Keratinocyte (primary cell): Measurements from ENCODE around the gene MAOB. TPM values are rescaled to one million over a fixed set of nuclear protein-coding genes. Genes with fewer than 3 reads are reported as not detected.

Experiments used
- DNase-seq: peaks from one replicate; pipeline ENCODE4 v3.0.0-alpha.2; 2011; ENCODE audit warnings: low read depth, missing footprints, low spot score
- FAIRE-seq: peaks from 2 replicates; lab custom pipeline; 2011; peaks lifted over from hg19 to GRCh38; lab: Jason Lieb, UNC
- H2AFZ ChIP-seq: 2 replicates; pipeline ENCODE4 v1.6.0; 2012; ENCODE audit warnings: low read length, control low read depth, inconsistent platforms; ENCODE audit not compliant: control insufficient read depth
- H3K27ac ChIP-seq: 2 replicates; pipeline ENCODE4 v1.5.1; 2011; ENCODE audit warnings: low read length; ENCODE audit not compliant: control insufficient read depth, insufficient read depth
- H3K27me3 ChIP-seq: 3 replicates; pipeline ENCODE4 v1.6.0; 2011; ENCODE audit warnings: low read length; ENCODE audit not compliant: control insufficient read depth, insufficient read depth; ENCODE audit errors: extremely low read depth
- H3K36me3 ChIP-seq, 2 experiments: 2 replicates in 1 of 2; 3 replicates in 1 of 2; pipeline ENCODE4 v1.5.1; 2011; ENCODE audit warnings: low read length in 2 of 2, mild to moderate bottlenecking in 1 of 2; ENCODE audit not compliant: control insufficient read depth in 2 of 2, insufficient read depth in 2 of 2; ENCODE audit errors: extremely low read depth in 1 of 2
- H3K4me1 ChIP-seq: 3 replicates; pipeline ENCODE4 v1.5.1; 2011; ENCODE audit warnings: low read length; ENCODE audit not compliant: control insufficient read depth, insufficient read depth; ENCODE audit errors: extremely low read depth
- H3K4me2 ChIP-seq: 3 replicates; pipeline ENCODE4 v1.6.0; 2011; ENCODE audit warnings: low read depth, low read length; ENCODE audit not compliant: control insufficient read depth, insufficient read depth; ENCODE audit errors: extremely low read depth
- H3K4me3 ChIP-seq, 3 experiments: fragments of 200-600 bp in 1 of 3; sonication (generic) in 1 of 3; 2 replicates in 2 of 3; 3 replicates in 1 of 3; pipeline ENCODE4 v1.5.1; 2011 to 2016; ENCODE audit warnings: low read length in 3 of 3, mild to moderate bottlenecking in 3 of 3, control low read depth in 2 of 3, inconsistent platforms in 1 of 3, low read depth in 1 of 3, mixed read lengths in 1 of 3, mixed run types in 1 of 3, moderate library complexity in 1 of 3; ENCODE audit not compliant: control insufficient read depth in 2 of 3, insufficient read depth in 2 of 3; ENCODE audit errors: extremely low read depth in 1 of 3
- H3K79me2 ChIP-seq: 2 replicates; pipeline ENCODE4 v1.6.0; 2012; ENCODE audit warnings: low read length; ENCODE audit not compliant: control insufficient read depth, insufficient read depth
- H3K9ac ChIP-seq: 3 replicates; pipeline ENCODE4 v1.6.0; 2011; ENCODE audit warnings: low read length; ENCODE audit not compliant: control insufficient read depth, insufficient read depth; ENCODE audit errors: extremely low read depth
- H3K9me1 ChIP-seq: 3 replicates; pipeline ENCODE4 v1.6.0; 2011; ENCODE audit warnings: low read length; ENCODE audit not compliant: control insufficient read depth, insufficient read depth; ENCODE audit errors: extremely low read depth
- H3K9me3 ChIP-seq: 2 replicates; pipeline ENCODE4 v1.5.1; 2012; ENCODE audit warnings: low read depth, low read length; ENCODE audit not compliant: control insufficient read depth
- H4K20me1 ChIP-seq: 3 replicates; pipeline ENCODE4 v1.6.0; 2011; ENCODE audit warnings: low read length; ENCODE audit not compliant: control insufficient read depth, insufficient read depth; ENCODE audit errors: extremely low read depth
- EZH2 ChIP-seq: IDR thresholded peaks from one replicate; pipeline ENCODE4 v1.6.1; 2012; ENCODE audit warnings: inconsistent platforms, mild to moderate bottlenecking, low read length, moderate library complexity
- dilution Hi-C: fragments of 300-500 bp; cut with MboI; formaldehyde crosslinking; loops from one replicate; pipeline ENCODE4 v1.7.0; 2020; ENCODE audit warnings: low sequenced_read_pairs; ENCODE audit not compliant: extremely low pct_ligation_motif_present
- polyA plus RNA-seq, 5 experiments: library from polyadenylated mRNA; depleted of rRNA in 3 of 5; stranded (reverse) in 3 of 5; stranded (forward) in 1 of 5; unstranded in 1 of 5; fragments of >200 nt; gene quantifications; 1 replicate in 1 of 5; 2 replicates in 3 of 5; 3 replicates in 1 of 5; pipeline versions ENCODE4 v1.2.1 to v1.2.3, GENCODE V29; 2011 to 2012; ENCODE audit warnings: missing spikeins in 2 of 5, low read depth in 1 of 5, low replicate concordance in 1 of 5
- TF ChIP-seq, protein P1 (sequence below), 3 experiments: IDR thresholded peaks in 1 of 3; conservative IDR thresholded peaks in 1 of 3; optimal IDR thresholded peaks in 1 of 3; 2 replicates in 2 of 3; 3 replicates in 1 of 3; pipeline versions ENCODE3 to v1.5.1; 2011; ENCODE audit warnings: low read length in 3 of 3, mild to moderate bottlenecking in 3 of 3, moderate library complexity in 2 of 3, control low read depth in 1 of 3, inconsistent platforms in 1 of 3; ENCODE audit not compliant: insufficient read depth in 2 of 3; ENCODE audit errors: extremely low read depth in 1 of 3

MAOB gene
- polyA plus RNA-seq, 1 donor (not counting 4 experiments of a cell fraction or from before 2014, with no cell fraction given) = 0.24 TPM

DNA sequence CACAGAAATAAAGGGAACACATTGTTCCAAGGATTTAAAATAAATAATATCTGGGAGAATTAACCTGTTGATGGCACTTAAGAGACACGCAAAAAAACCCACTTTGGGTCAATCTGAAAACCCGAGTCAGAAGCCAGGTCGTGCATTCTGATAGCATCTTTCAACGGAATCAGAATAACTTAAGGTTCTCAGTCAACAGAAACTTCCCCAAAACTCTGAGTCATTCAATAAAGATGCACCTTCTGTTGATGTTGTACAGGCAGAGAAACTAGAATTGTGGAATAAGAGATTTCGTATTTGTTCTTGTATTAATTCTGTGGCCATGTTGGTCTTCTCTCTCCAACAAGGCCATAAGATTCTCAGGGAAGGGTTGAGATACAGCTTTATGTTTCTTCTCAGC is 78.2 kb downstream of the MAOB start:
- Histone ChIP-seq H4K20me1 (peaks cover 2% of the 10 kb centered on the region), H3K4me2 (no peak overlapping the region), H3K9ac (no peak overlapping the region), H3K79me2 (no peaks in the 10 kb centered on the region), H3K4me1 (no peaks in the 10 kb centered on the region), H3K27me3 (peaks cover 7% of the 10 kb centered on the region), H2AFZ (no peak overlapping the region), H3K36me3 (no peaks in the 10 kb centered on the region), H3K9me1 (no peaks in the 10 kb centered on the region), H3K9me3 (no peaks in the 10 kb centered on the region), H3K4me3 (no peak overlapping the region), H3K27ac (no peak overlapping the region)
- TF ChIP-seq, protein P1, sequence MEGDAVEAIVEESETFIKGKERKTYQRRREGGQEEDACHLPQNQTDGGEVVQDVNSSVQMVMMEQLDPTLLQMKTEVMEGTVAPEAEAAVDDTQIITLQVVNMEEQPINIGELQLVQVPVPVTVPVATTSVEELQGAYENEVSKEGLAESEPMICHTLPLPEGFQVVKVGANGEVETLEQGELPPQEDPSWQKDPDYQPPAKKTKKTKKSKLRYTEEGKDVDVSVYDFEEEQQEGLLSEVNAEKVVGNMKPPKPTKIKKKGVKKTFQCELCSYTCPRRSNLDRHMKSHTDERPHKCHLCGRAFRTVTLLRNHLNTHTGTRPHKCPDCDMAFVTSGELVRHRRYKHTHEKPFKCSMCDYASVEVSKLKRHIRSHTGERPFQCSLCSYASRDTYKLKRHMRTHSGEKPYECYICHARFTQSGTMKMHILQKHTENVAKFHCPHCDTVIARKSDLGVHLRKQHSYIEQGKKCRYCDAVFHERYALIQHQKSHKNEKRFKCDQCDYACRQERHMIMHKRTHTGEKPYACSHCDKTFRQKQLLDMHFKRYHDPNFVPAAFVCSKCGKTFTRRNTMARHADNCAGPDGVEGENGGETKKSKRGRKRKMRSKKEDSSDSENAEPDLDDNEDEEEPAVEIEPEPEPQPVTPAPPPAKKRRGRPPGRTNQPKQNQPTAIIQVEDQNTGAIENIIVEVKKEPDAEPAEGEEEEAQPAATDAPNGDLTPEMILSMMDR (optimal IDR thresholded peaks at IDR 0.05 in 1 of 3, IDR thresholded peaks at IDR 0.05 in 1 of 3, conservative IDR thresholded peaks at IDR 0.05 in 1 of 3; ENCODE audit: extremely low read depth in 1 of 3, insufficient read depth in 2 of 3, low read length in 3 of 3) = no peak
- no peak for TF ChIP-seq EZH2
- DNase-seq = no peak
- FAIRE-seq = no peak
- dilution Hi-C loops = no loop called here

DNA sequence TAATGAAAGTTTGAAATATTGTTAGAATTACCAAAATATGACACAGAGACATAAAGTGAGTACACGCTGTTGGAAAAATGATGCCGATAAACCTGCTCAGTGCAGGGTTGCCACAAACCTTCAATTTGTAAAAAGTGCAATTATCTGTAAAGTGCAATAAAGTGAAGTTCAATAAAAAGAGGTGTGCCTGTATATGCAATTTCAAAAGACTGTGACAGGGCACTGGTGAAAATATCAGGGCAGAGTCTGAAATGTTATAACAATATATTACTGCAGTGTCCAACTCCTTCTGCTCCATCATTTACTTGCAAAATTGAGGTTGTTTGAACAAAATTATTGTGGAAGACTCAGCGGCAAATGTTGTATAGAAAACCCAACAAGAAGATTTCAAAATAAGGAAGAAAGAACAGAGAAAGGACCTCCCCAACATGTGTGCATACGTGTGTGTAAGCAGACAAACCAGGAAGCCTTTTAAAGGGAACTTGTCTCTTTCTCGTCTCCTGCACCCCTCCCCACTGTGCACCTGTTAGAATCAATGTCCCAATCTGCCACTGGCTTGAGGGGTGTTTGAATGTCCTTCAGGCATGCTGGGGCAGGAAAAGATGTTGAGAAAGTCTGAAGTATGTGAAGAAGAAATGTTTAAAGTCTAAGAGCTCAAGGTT is 96.2 kb downstream of the MAOB start:
- FAIRE-seq = no peak
- TF ChIP-seq, protein P1 (optimal IDR thresholded peaks at IDR 0.05 in 1 of 3, IDR thresholded peaks at IDR 0.05 in 1 of 3, conservative IDR thresholded peaks at IDR 0.05 in 1 of 3; ENCODE audit: extremely low read depth in 1 of 3, insufficient read depth in 2 of 3, low read length in 3 of 3) = no peak
- no peak for TF ChIP-seq EZH2
- DNase-seq = no peak
- Histone ChIP-seq H3K9me3 (no peaks in the 10 kb centered on the region), H3K27ac (no peak overlapping the region), H3K4me2 (no peak overlapping the region), H4K20me1 (no peaks in the 10 kb centered on the region), H3K9me1 (no peaks in the 10 kb centered on the region), H3K4me1 (no peaks in the 10 kb centered on the region), H3K9ac (no peak overlapping the region), H2AFZ (no peak overlapping the region), H3K27me3 (no peaks in the 10 kb centered on the region), H3K4me3 (no peak overlapping the region), H3K36me3 (no peaks in the 10 kb centered on the region), H3K79me2 (no peaks in the 10 kb centered on the region)
- dilution Hi-C loops = no loop called here
